LNCAP (cell line): ENCODE measurements around the gene SHROOM3.

Experiments used
- CTCF ChIP-seq: fragments of 450-650 bp; IDR thresholded peaks from 2 replicates; pipeline ENCODE4 v1.5.1; 2017; ENCODE audit warnings: mild to moderate bottlenecking

SHROOM3 gene

GRCh38 chr4:76723373-76723772 is 288.3 kb downstream of the SHROOM3 start:
- no peak for TF ChIP-seq CTCF

GRCh38 chr4:76723924-76724323 is 288.9 kb downstream of the SHROOM3 start:
- TF ChIP-seq CTCF, result no peak

- TF ChIP-seq CTCF, result no peak
These were observed 290.0 kb downstream of the SHROOM3 start for GRCh38 chr4:76725039-76725438.

GRCh38 chr4:76726176-76726575 is 291.1 kb downstream of the SHROOM3 start:
- no peak for TF ChIP-seq CTCF

GRCh38 chr4:76726631-76727030 is 291.6 kb downstream of the SHROOM3 start:
- TF ChIP-seq CTCF, result no peak

GRCh38 chr4:76729460-76729859 is 294.4 kb downstream of the SHROOM3 start:
- TF ChIP-seq CTCF, result no peak

GRCh38 chr4:76729980-76730379 is 295.0 kb downstream of the SHROOM3 start:
- no peak for TF ChIP-seq CTCF

GRCh38 chr4:76732246-76732645 is 297.2 kb downstream of the SHROOM3 start:
- TF ChIP-seq CTCF, result no peak
